ENCODE measurements around the gene UFD1. TPM values are rescaled to one million over a fixed set of nuclear protein-coding genes. Genes with fewer than 3 reads are reported as not detected.

UFD1 gene
- polyA plus RNA-seq, 1 experiment = 135 TPM

DNA sequence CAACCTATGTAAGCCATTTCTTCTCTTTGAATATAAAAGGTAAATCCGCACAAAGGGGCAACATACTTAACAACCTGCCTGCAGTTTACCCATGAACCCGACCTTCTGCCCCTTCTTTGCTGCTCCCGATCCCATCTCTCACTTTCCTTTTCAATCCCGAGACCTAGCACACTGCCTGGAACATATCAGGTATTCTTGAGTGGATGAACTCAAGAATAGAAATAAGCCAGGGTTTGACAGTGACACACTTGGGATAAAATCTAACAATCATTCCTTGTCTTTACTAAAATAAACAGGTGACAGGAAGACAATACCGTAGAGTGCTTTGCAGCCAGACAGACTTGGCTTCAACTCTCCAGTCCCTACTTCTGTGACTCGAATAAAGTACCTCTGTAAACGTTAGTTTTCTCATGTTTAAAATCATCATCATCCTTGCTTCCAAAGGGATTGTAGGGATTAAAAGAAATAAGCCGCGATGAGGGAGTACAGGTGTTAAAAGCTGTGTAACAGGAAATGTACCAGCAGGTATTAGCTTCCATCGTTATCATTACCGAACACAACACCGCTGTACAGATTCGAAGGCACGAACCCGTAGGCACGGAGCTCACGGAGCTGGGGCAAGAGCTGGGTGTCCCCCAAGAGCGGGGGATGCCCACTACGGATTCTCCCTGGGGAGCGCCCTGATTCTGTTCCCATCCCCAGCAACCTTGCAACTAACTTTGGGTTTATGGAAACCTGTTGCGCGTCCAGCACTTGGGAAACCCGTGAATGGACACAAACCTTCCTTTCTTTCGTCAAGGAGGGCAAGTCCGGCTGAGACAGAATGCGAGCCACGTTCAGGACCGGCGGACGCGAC is 720 bp downstream of the UFD1 start:
- no peak for TF ChIP-seq CTCF (IDR thresholded peaks at IDR 0.05; ENCODE audit: insufficient read depth, low read depth, low read length)
- Histone ChIP-seq H3K4me3 (ENCODE audit: low read depth, low read length) (peak overlapping the region; percentile 89), H3K27me3 (ENCODE audit: control insufficient read depth, insufficient read depth, low read length) (no peaks in the 10 kb centered on the region), H3K36me3 (ENCODE audit: control insufficient read depth, insufficient read depth, low read length) (peaks cover 6% of the 10 kb centered on the region)
- ChIA-PET CTCF (interaction anchor here (0.7 to 1.4 kb wide), 4 partner anchors 45 to 333 kb away, joined by 4 to 5 read pairs (median 4); partner anchors contain the start of gene ESS2), POLR2A (no interaction called here)
- no peak for DNase-seq (ENCODE audit: low read depth)

DNA sequence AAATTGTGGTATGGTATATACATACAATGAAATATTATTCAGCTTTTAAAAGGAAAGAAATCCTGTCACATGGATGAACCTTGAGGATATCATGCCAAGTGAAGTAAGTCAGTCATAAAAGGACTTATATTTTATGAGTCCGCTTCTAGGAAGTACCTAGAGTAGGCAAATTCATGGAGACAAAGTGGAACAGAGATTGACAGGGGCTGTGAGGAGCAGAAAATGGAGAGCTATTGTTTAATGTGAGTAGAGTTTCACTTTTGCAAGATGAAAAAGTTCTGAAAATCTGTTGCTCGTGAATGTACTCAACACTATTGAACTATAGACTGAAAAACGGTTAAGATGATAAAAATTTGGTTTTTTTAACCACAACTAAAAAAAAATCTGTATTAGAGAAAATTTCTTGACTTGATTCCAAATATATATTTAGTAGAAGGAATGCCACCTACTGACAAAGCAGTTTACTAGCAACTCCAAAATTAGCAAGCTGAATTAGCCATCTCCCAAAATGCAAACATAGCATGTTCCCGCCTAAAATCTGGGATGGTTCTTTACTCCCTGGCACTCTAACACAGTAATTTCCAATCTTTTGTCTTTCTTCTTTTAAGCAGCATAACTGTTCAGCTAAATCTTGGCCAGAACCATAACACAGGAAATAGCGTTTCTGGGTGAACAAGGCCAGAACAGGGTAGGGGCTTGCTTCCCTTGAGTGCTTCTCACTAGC is 1.5 kb downstream of the UFD1 start:
- H3K4me3 ChIP-seq (ENCODE audit: low read depth, low read length) = peak overlapping the region; percentile 89
- DNase-seq (ENCODE audit: low read depth) = no peak
- ChIA-PET CTCF (interaction anchor here (0.7 to 1.4 kb wide), 6 partner anchors 9 to 333 kb away, joined by 3 to 5 read pairs (median 4); partner anchors contain the start of gene ESS2), POLR2A (no interaction called here)
- peaks cover 6% of the 10 kb centered on the region for H3K36me3 ChIP-seq (ENCODE audit: control insufficient read depth, insufficient read depth, low read length)
- H3K27me3 ChIP-seq (ENCODE audit: control insufficient read depth, insufficient read depth, low read length) = no peaks in the 10 kb centered on the region
- peak; percentile 39 for TF ChIP-seq CTCF (IDR thresholded peaks at IDR 0.05; ENCODE audit: insufficient read depth, low read depth, low read length)

DNA sequence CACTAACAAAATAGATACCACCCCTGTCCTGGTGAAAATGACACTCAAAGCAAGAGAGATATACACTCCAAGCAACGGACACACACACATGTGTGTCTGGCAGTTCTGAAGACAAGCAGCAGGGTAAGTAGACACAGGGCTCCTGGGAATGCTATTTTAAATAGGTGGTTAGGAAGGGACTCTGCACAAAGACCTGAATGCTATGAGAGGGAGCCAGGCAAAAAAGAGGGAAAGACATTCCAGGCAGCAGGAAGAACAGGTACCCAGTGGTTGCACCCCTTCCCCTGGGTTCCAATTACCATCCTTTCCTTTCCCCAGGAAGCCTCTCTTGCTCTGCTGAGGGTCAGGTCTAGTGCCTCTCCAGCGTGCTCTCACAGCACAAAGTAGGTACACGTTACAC is 3.0 kb downstream of the UFD1 start:
- no peak for TF ChIP-seq CTCF (IDR thresholded peaks at IDR 0.05; ENCODE audit: insufficient read depth, low read depth, low read length)
- Histone ChIP-seq H3K4me3 (ENCODE audit: low read depth, low read length) (no peak overlapping the region), H3K27me3 (ENCODE audit: control insufficient read depth, insufficient read depth, low read length) (no peaks in the 10 kb centered on the region), H3K36me3 (ENCODE audit: control insufficient read depth, insufficient read depth, low read length) (peaks cover 17% of the 10 kb centered on the region)
- DNase-seq (ENCODE audit: low read depth) = no peak
- ChIA-PET CTCF (no interaction called here), POLR2A (no interaction called here)

DNA sequence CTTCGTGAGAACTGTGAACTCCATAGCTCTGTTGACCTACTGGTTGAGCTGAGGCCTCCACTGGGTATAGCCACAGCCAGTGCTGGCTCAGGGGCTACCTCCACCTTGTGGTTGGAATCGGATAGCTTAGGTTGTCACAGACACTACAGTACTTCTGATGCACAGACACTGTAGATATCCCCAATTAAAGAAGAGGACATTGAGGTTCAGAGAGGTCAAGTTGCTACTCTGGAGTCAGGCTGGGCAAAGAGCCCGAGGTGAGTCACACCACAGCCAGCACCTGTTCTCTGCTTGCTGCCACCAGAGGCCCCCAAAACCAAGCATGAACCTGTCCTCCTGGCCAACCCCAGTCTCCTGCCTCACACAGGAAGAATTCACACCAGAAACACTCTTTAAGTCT is 5.4 kb downstream of the UFD1 start:
- TF ChIP-seq CTCF (IDR thresholded peaks at IDR 0.05; ENCODE audit: insufficient read depth, low read depth, low read length) = no peak; the same call in 1 of the 2 replicates
- no peak overlapping the region for H3K4me3 ChIP-seq (ENCODE audit: low read depth, low read length)
- no peak for DNase-seq (ENCODE audit: low read depth)
- peaks cover 30% of the 10 kb centered on the region for H3K36me3 ChIP-seq (ENCODE audit: control insufficient read depth, insufficient read depth, low read length)
- POLR2A ChIA-PET = no interaction called here
- no peaks in the 10 kb centered on the region for H3K27me3 ChIP-seq (ENCODE audit: control insufficient read depth, insufficient read depth, low read length)
- CTCF ChIA-PET = interaction anchor here (1.2 to 3.3 kb wide), 3 partner anchors 9 to 157 kb away, joined by 3 to 18 read pairs (median 5); no protein-coding TSS in a partner anchor

GRCh38 chr22:19472233-19472632 is 6.8 kb downstream of the UFD1 start:
- no peak for TF ChIP-seq CTCF (IDR thresholded peaks at IDR 0.05; ENCODE audit: insufficient read depth, low read depth, low read length)
- POLR2A ChIA-PET = no interaction called here
- Histone ChIP-seq H3K4me3 (ENCODE audit: low read depth, low read length) (no peak overlapping the region), H3K27me3 (ENCODE audit: control insufficient read depth, insufficient read depth, low read length) (no peaks in the 10 kb centered on the region), H3K36me3 (ENCODE audit: control insufficient read depth, insufficient read depth, low read length) (peaks cover 36% of the 10 kb centered on the region)
- CTCF ChIA-PET = interaction anchor here (1.4 to 3.3 kb wide), 2 partner anchors 8 to 158 kb away, joined by 5 to 18 read pairs; no protein-coding TSS in a partner anchor
- no peak for DNase-seq (ENCODE audit: low read depth)
